ENCODE measurements around the gene MAMSTR.

DNA sequence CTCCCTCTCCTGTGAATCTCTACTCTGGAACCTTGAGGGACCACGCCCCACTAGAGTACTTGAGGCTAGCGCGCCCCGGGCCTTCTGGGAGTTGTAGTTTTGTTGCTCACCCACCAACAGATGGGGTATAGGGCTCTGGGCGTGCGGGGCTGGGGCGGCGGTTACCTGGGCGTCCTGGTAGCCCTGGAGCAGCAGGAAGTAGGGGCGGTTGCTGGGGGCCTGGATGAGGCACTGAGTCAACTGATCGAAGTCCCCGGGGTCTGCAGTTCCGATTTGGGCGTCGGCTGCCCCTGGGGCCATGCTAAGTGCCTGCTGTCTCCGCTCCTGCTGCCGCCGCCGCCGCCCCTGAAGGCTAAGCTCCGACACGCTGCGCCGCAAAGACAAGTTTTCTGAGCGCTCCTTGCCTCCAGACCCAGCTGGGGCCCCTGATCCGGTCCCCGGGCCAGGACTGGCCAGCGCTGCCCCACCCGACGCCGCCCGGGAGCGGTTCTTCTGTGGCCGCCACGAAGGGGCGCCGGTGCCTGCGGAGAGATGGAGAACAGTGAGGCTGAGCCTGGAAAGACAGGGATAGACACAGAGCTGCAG lies 15.6 kb upstream of the MAMSTR start:
- TF ChIP-seq, protein P1, sequence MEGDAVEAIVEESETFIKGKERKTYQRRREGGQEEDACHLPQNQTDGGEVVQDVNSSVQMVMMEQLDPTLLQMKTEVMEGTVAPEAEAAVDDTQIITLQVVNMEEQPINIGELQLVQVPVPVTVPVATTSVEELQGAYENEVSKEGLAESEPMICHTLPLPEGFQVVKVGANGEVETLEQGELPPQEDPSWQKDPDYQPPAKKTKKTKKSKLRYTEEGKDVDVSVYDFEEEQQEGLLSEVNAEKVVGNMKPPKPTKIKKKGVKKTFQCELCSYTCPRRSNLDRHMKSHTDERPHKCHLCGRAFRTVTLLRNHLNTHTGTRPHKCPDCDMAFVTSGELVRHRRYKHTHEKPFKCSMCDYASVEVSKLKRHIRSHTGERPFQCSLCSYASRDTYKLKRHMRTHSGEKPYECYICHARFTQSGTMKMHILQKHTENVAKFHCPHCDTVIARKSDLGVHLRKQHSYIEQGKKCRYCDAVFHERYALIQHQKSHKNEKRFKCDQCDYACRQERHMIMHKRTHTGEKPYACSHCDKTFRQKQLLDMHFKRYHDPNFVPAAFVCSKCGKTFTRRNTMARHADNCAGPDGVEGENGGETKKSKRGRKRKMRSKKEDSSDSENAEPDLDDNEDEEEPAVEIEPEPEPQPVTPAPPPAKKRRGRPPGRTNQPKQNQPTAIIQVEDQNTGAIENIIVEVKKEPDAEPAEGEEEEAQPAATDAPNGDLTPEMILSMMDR (conservative IDR thresholded peaks at IDR 0.05; ENCODE audit: low read depth, low read length) = no peak
- TF ChIP-seq EZH2 (IDR thresholded peaks at IDR 0.05; ENCODE audit: low read length, unreplicated experiment) = no peak

All from PC-3 (cell line).